Endothelial cell of umbilical vein (primary cell): ENCODE measurements around the gene TTC27. TPM values are rescaled to one million over a fixed set of nuclear protein-coding genes. Genes with fewer than 3 reads are reported as not detected.

ENCODE experiments used
- BruUV-seq: library from RNA; stranded (reverse); fragments of 400-500 nt; replicated peaks from 2 replicates; lab custom pipeline; 2021; lab: Mats Ljungman, UMichigan
- CTCF ChIA-PET: fragments of 300-600, 350-600 bp; sonication (Branson Sonifier 250); formaldehyde crosslinking; loops from one replicate; lab custom pipeline; 2021; ENCODE audit warnings: antibody characterized with exemption, inconsistent platforms; lab: Charles Lee
- POLR2A ChIA-PET: fragments of 300-600, 350-600 bp; sonication (Branson Sonifier 250); formaldehyde crosslinking; loops from one replicate; lab custom pipeline; 2021; ENCODE audit warnings: antibody characterized with exemption, inconsistent platforms; lab: Charles Lee
- DNase-seq: peaks from one replicate; pipeline ENCODE4 v3.0.0-alpha.2; 2011; ENCODE audit warnings: low read depth, low spot score
- FAIRE-seq: peaks from 2 replicates; lab custom pipeline; 2011; peaks lifted over from hg19 to GRCh38; lab: Jason Lieb, UNC
- H2AFZ ChIP-seq: 2 replicates; pipeline ENCODE4 v1.6.0; 2012; ENCODE audit warnings: low read depth, low read length, control low read depth, inconsistent platforms
- H3K27ac ChIP-seq: 2 replicates; pipeline ENCODE4 v1.5.1; 2011; ENCODE audit warnings: low read depth, mild to moderate bottlenecking, control low read depth, low read length, moderate library complexity; ENCODE audit not compliant: insufficient read depth
- H3K27me3 ChIP-seq, 2 experiments: 2 replicates each; pipeline versions ENCODE4 v1.6.0 to v1.6.1; 2011; ENCODE audit warnings: low read length in 2 of 2, mixed read lengths in 1 of 2; ENCODE audit not compliant: control insufficient read depth in 2 of 2, insufficient read depth in 2 of 2
- H3K36me3 ChIP-seq, 2 experiments: 2 replicates in 1 of 2; 3 replicates in 1 of 2; pipeline ENCODE4 v1.5.1; 2011; ENCODE audit warnings: low read length in 2 of 2, mild to moderate bottlenecking in 1 of 2, moderate library complexity in 1 of 2; ENCODE audit not compliant: control insufficient read depth in 2 of 2, insufficient read depth in 2 of 2; ENCODE audit errors: extremely low read depth in 1 of 2
- H3K4me1 ChIP-seq: 3 replicates; pipeline ENCODE4 v1.5.1; 2011; ENCODE audit warnings: mild to moderate bottlenecking, low read length; ENCODE audit not compliant: control insufficient read depth, insufficient read depth; ENCODE audit errors: extremely low read depth
- H3K4me2 ChIP-seq: 2 replicates; pipeline ENCODE4 v1.6.1; 2011; ENCODE audit warnings: low read length, control low read depth, mixed read lengths; ENCODE audit not compliant: insufficient read depth
- H3K4me3 ChIP-seq, 3 experiments: fragments of 200-600 bp in 1 of 3; sonication (generic), shearing (Covaris generic) in 1 of 3; replicated peaks in 1 of 3; 2 replicates each; pipeline ENCODE4 v1.5.1; 2011 to 2016; ENCODE audit warnings: control low read depth in 3 of 3, low read length in 3 of 3, mild to moderate bottlenecking in 2 of 3, inconsistent platforms in 1 of 3, low read depth in 1 of 3, moderate library complexity in 1 of 3; ENCODE audit not compliant: insufficient read depth in 1 of 3
- H3K79me2 ChIP-seq: 2 replicates; pipeline ENCODE4 v1.6.0; 2012; ENCODE audit warnings: low read length, inconsistent platforms; ENCODE audit not compliant: control insufficient read depth, insufficient read depth
- H3K9ac ChIP-seq: replicated peaks from 2 replicates; pipeline ENCODE3; 2011; ENCODE audit warnings: low read length, control low read depth; ENCODE audit not compliant: insufficient read depth; ENCODE audit errors: extremely low read depth
- H3K9me1 ChIP-seq: replicated peaks from 3 replicates; pipeline ENCODE4 v1.6.0; 2011; ENCODE audit warnings: mild to moderate bottlenecking, low read length; ENCODE audit not compliant: control insufficient read depth, insufficient read depth; ENCODE audit errors: extremely low read depth
- H3K9me3 ChIP-seq: replicated peaks from 2 replicates; pipeline ENCODE4 v1.5.1; 2012; ENCODE audit warnings: low read length, inconsistent platforms; ENCODE audit not compliant: control insufficient read depth, insufficient read depth
- H4K20me1 ChIP-seq: replicated peaks from 2 replicates; pipeline ENCODE3; 2011; ENCODE audit warnings: mild to moderate bottlenecking, low read length; ENCODE audit not compliant: control insufficient read depth, insufficient read depth; ENCODE audit errors: extremely low read depth
- EZH2 ChIP-seq: IDR thresholded peaks from 2 replicates; pipeline ENCODE4 v1.6.1; 2012; ENCODE audit warnings: borderline replicate concordance, low read depth, mild to moderate bottlenecking, moderate library complexity, low read length, inconsistent platforms; ENCODE audit not compliant: severe bottlenecking
- FOS ChIP-seq: IDR thresholded peaks from 2 replicates; pipeline ENCODE4 v1.6.1; 2011; ENCODE audit warnings: mild to moderate bottlenecking, low read length, moderate library complexity, borderline replicate concordance; ENCODE audit not compliant: insufficient read depth
- GATA2 ChIP-seq: IDR thresholded peaks from 2 replicates; pipeline ENCODE4 v1.7.0; 2011; ENCODE audit warnings: low read depth, mild to moderate bottlenecking, moderate library complexity, mixed read lengths, low read length; ENCODE audit not compliant: insufficient read length, insufficient read depth
- JUN ChIP-seq: IDR thresholded peaks from 2 replicates; pipeline ENCODE4 v1.6.1; 2011; ENCODE audit warnings: borderline replicate concordance, low read depth; ENCODE audit not compliant: insufficient read length, insufficient read depth
- MYC ChIP-seq: IDR thresholded peaks from one replicate; pipeline ENCODE4 v1.6.1; 2011; ENCODE audit warnings: mild to moderate bottlenecking, low read depth, low read length
- POLR2A ChIP-seq: IDR thresholded peaks from 2 replicates; pipeline ENCODE4 v1.6.1; 2012; ENCODE audit warnings: low read depth, mild to moderate bottlenecking, control low read depth, low read length
- POLR2AphosphoS5 ChIP-seq: IDR thresholded peaks from 2 replicates; pipeline ENCODE4 v1.6.1; 2012; ENCODE audit warnings: low read depth, mild to moderate bottlenecking, control low read depth, low read length, moderate library complexity; ENCODE audit not compliant: insufficient read depth
- dilution Hi-C: fragments of 300-500 bp; cut with MboI; formaldehyde crosslinking; loops from one replicate; pipeline ENCODE4 v1.15.0; 2019; ENCODE audit warnings: low sequenced_read_pairs; ENCODE audit not compliant: extremely low pct_ligation_motif_present
- intact Hi-C: fragments of 100-400 bp; cut with micrococcal nuclease; formaldehyde crosslinking; loops from one replicate; pipeline ENCODE4 v1.10.0; 2022
- polyA plus RNA-seq, 4 experiments: library from polyadenylated mRNA; depleted of rRNA in 3 of 4; stranded (reverse) in 3 of 4; unstranded in 1 of 4; fragments of >200 nt; gene quantifications; 2 replicates each; pipeline versions ENCODE4 v1.2.1 to v1.2.3, GENCODE V29; 2011 to 2012; ENCODE audit warnings: missing spikeins in 1 of 4
- total RNA-seq: library from RNA; stranded (reverse); gene quantifications from 2 replicates; pipeline ENCODE4 v1.2.3, GENCODE V29; 2021
- TF ChIP-seq, protein P1 (sequence below), 2 donors: IDR thresholded peaks; 1 replicate in 1 of 2; 2 replicates in 1 of 2; pipeline ENCODE4 v1.5.1; 2011; ENCODE audit warnings: low read length in 2 of 2, mild to moderate bottlenecking in 2 of 2, moderate library complexity in 2 of 2, control low read depth in 1 of 2, inconsistent platforms in 1 of 2, low read depth in 1 of 2; ENCODE audit not compliant: insufficient read depth in 1 of 2; ENCODE audit errors: extremely low read depth in 1 of 2
- TF ChIP-seq, protein P2 (sequence below): IDR thresholded peaks from 2 replicates; pipeline ENCODE4 v1.6.1; 2011; ENCODE audit not compliant: insufficient read depth, insufficient read length

TTC27 gene
- total and polyA plus RNA-seq, 2 donors (not counting 3 experiments of a cell fraction or from before 2014, with no cell fraction given), result 16.3 to 20.1 TPM

DNA sequence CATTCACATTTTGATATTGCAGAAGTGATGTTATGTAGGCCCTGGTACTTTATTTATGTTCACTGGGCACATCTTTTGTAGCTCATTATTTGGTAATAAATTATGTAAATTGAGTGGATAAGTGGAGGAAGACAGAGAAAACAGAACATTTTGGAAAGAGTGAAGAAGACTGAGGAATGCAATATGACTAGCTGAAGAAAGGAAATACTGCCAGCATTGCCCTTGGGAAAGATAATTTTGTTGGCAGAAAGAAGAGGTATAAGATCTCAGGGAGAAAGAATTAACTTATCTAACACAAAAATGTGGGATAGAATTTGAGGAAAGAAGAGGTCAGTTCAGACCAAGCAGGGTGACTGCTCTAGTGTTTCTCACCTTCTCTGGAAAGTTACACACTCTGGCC is 118.8 kb downstream of the TTC27 start:
- ChIA-PET CTCF (interaction anchor here (0.8 kb wide), 1 partner anchor 46 kb away, joined by 3 read pairs; no protein-coding TSS in a partner anchor), POLR2A (no interaction called here)
- Histone ChIP-seq H3K9me1 (no peaks in the 10 kb centered on the region), H4K20me1 (no peaks in the 10 kb centered on the region), H3K27me3 (no peaks in the 10 kb centered on the region), H2AFZ (no peak overlapping the region), H3K79me2 (no peaks in the 10 kb centered on the region), H3K4me1 (peaks cover 2% of the 10 kb centered on the region), H3K9ac (no peak overlapping the region), H3K27ac (no peak overlapping the region), H3K9me3 (no peaks in the 10 kb centered on the region), H3K4me3 (no peak overlapping the region), H3K4me2 (no peak overlapping the region), H3K36me3 (no peaks in the 10 kb centered on the region)
- no peak for TF ChIP-seq FOS
- TF ChIP-seq, protein P1, sequence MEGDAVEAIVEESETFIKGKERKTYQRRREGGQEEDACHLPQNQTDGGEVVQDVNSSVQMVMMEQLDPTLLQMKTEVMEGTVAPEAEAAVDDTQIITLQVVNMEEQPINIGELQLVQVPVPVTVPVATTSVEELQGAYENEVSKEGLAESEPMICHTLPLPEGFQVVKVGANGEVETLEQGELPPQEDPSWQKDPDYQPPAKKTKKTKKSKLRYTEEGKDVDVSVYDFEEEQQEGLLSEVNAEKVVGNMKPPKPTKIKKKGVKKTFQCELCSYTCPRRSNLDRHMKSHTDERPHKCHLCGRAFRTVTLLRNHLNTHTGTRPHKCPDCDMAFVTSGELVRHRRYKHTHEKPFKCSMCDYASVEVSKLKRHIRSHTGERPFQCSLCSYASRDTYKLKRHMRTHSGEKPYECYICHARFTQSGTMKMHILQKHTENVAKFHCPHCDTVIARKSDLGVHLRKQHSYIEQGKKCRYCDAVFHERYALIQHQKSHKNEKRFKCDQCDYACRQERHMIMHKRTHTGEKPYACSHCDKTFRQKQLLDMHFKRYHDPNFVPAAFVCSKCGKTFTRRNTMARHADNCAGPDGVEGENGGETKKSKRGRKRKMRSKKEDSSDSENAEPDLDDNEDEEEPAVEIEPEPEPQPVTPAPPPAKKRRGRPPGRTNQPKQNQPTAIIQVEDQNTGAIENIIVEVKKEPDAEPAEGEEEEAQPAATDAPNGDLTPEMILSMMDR (IDR thresholded peaks at IDR 0.05; ENCODE audit: extremely low read depth in 1 of 2, insufficient read depth in 1 of 2, low read depth in 1 of 2, low read length in 2 of 2), result no peak
- no peak for TF ChIP-seq MYC
- no peak for TF ChIP-seq EZH2
- TF ChIP-seq POLR2AphosphoS5, result no peak
- TF ChIP-seq POLR2A, result no peak
- TF ChIP-seq JUN, result no peak
- TF ChIP-seq, protein P2, sequence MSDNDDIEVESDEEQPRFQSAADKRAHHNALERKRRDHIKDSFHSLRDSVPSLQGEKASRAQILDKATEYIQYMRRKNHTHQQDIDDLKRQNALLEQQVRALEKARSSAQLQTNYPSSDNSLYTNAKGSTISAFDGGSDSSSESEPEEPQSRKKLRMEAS, result no peak
- no peak for TF ChIP-seq GATA2
- intact Hi-C loops, result no loop called here
- no peak for DNase-seq
- no peak for FAIRE-seq
- no TSS peak for BruUV-seq
- dilution Hi-C loops, result no loop called here
